OCI-LY1 (cell line): ENCODE measurements around the gene LETMD1.
"Not testable (repeated sequence)": the region's sequence is repeated elsewhere in the genome, so short reads cannot be mapped to it uniquely, and the experiment has no call there.

ENCODE experiments used
- H2AFZ ChIP-seq: fragments of 200-600 bp; sonication (generic), shearing (Covaris generic); 2 replicates; pipeline ENCODE4 v1.6.0; 2014; ENCODE audit warnings: antibody characterized with exemption, mild to moderate bottlenecking, low read length
- H3F3A ChIP-seq: fragments of 200-600 bp; sonication (generic), shearing (Covaris generic); 2 replicates; pipeline ENCODE4 v1.6.0; 2014; ENCODE audit warnings: mild to moderate bottlenecking, antibody characterized with exemption, low read length, moderate library complexity; ENCODE audit not compliant: insufficient read depth
- H3K27ac ChIP-seq: fragments of 200-600 bp; sonication (generic); 2 replicates; pipeline ENCODE4 v1.5.1; 2014; ENCODE audit warnings: low read length, mixed run types, mild to moderate bottlenecking, low read depth; ENCODE audit not compliant: poor library complexity, severe bottlenecking
- H3K27me3 ChIP-seq: fragments of 200-600 bp; sonication (generic); 2 replicates; pipeline ENCODE4 v1.6.0; 2014; ENCODE audit warnings: antibody characterized with exemption, mild to moderate bottlenecking, low read length, moderate library complexity; ENCODE audit not compliant: insufficient read depth
- H3K36me3 ChIP-seq: fragments of 200-600 bp; sonication (generic); 2 replicates; pipeline ENCODE4 v1.6.1; 2014; ENCODE audit warnings: mild to moderate bottlenecking, antibody characterized with exemption, low read length, moderate library complexity, mixed read lengths; ENCODE audit not compliant: insufficient read depth
- H3K4me1 ChIP-seq: fragments of 200-600 bp; sonication (generic); 2 replicates; pipeline ENCODE4 v1.5.1; 2014; ENCODE audit warnings: mild to moderate bottlenecking, low read length, moderate library complexity; ENCODE audit not compliant: insufficient read depth, severe bottlenecking
- H3K4me2 ChIP-seq: fragments of 200-600 bp; sonication (generic), shearing (Covaris generic); 2 replicates; pipeline ENCODE4 v1.6.1; 2014; ENCODE audit warnings: low read length
- H3K4me3 ChIP-seq: fragments of 200-600 bp; sonication (generic); 2 replicates; pipeline ENCODE4 v1.5.1; 2014; ENCODE audit warnings: low read length, low read depth, mild to moderate bottlenecking, mixed read lengths; ENCODE audit not compliant: poor library complexity, severe bottlenecking
- H3K79me2 ChIP-seq: fragments of 200-600 bp; shearing (Covaris generic); 2 replicates; pipeline ENCODE4 v1.6.1; 2016; ENCODE audit warnings: mixed run types, low read length, mixed read lengths; ENCODE audit not compliant: insufficient read depth
- H3K9ac ChIP-seq: fragments of 200-600 bp; sonication (generic), shearing (Covaris generic); 2 replicates; pipeline ENCODE4 v1.6.1; 2014; ENCODE audit warnings: mild to moderate bottlenecking, low read length, mixed read lengths
- H3K9me2 ChIP-seq: fragments of 200-600 bp; sonication (generic), shearing (Covaris generic); 2 replicates; pipeline ENCODE4 v1.6.1; 2014; ENCODE audit warnings: low read depth, mild to moderate bottlenecking, low read length, mixed read lengths
- H3K9me3 ChIP-seq: fragments of 200-600 bp; shearing (Covaris generic); 2 replicates; pipeline ENCODE4 v1.6.1; 2014; ENCODE audit warnings: low read length, mixed read lengths
- H4K20me1 ChIP-seq: fragments of 200-600 bp; sonication (generic), shearing (Covaris generic); 2 replicates; pipeline ENCODE4 v1.6.0; 2016; ENCODE audit warnings: mild to moderate bottlenecking, low read length; ENCODE audit not compliant: insufficient read depth
- EZH2 ChIP-seq: fragments of 200-600 bp; sonication (generic), shearing (Covaris generic); IDR thresholded peaks from 2 replicates; pipeline ENCODE4 v1.8.0; 2017; ENCODE audit warnings: borderline replicate concordance, mixed run types, mild to moderate bottlenecking, antibody characterized with exemption, low read length, moderate library complexity, mixed read lengths
- TF ChIP-seq, protein P1 (sequence below): fragments of 200-600 bp; sonication (generic), shearing (Covaris generic); IDR thresholded peaks from 2 replicates; pipeline ENCODE4 v1.5.1; 2017; ENCODE audit warnings: mild to moderate bottlenecking, antibody characterized with exemption, low read length, moderate library complexity, mixed read lengths

LETMD1 gene

GRCh38 chr12:51011955-51012354 is 36.2 kb upstream of the LETMD1 start:
- Histone ChIP-seq H2AFZ (no peak overlapping the region), H3K27ac (no peak overlapping the region), H3K27me3 (no peaks in the 10 kb centered on the region), H3K9me2 (no peaks in the 10 kb centered on the region), H3K4me2 (no peak overlapping the region), H3K9me3 (no peaks in the 10 kb centered on the region), H3K4me1 (peaks cover 13% of the 10 kb centered on the region), H3F3A (no peaks in the 10 kb centered on the region), H3K4me3 (no peak overlapping the region), H3K9ac (no peak overlapping the region), H3K79me2 (peaks cover 17% of the 10 kb centered on the region), H4K20me1 (no peaks in the 10 kb centered on the region), H3K36me3 (peaks cover 10% of the 10 kb centered on the region)
- TF ChIP-seq, protein P1, sequence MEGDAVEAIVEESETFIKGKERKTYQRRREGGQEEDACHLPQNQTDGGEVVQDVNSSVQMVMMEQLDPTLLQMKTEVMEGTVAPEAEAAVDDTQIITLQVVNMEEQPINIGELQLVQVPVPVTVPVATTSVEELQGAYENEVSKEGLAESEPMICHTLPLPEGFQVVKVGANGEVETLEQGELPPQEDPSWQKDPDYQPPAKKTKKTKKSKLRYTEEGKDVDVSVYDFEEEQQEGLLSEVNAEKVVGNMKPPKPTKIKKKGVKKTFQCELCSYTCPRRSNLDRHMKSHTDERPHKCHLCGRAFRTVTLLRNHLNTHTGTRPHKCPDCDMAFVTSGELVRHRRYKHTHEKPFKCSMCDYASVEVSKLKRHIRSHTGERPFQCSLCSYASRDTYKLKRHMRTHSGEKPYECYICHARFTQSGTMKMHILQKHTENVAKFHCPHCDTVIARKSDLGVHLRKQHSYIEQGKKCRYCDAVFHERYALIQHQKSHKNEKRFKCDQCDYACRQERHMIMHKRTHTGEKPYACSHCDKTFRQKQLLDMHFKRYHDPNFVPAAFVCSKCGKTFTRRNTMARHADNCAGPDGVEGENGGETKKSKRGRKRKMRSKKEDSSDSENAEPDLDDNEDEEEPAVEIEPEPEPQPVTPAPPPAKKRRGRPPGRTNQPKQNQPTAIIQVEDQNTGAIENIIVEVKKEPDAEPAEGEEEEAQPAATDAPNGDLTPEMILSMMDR, result no peak
- TF ChIP-seq EZH2, result no peak

DNA sequence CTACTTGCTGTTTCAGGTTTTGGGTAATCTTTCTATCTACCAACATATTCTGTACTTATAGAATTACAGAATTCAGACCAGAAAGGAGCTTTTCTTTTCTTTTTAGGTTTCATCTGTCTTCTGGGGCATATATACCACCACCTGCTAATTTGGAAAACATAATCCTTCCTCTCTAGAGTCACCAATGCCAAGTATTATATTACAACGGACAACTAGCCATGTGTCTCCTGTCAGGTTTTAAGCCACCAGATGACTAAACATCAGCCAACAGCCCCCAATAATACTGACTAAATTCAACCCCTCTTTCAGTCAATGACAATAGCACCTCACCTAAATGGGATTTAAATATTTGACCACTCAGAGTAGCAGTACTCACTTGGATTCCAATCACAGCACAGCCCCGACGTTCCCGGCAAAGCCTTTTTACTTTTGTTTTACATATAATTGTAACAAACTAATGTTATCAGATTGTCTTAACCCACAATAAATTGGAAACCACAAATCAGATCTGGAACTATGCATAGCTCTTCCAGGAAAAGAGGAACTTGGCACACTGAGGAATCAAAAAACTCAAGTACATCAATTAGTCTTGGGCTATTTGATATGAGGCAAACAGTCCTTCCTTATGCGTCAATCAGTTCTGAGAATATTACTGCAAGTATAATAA is 35.4 kb upstream of the LETMD1 start:
- no peak overlapping the region for H3K4me2 ChIP-seq
- no peak overlapping the region for H3K9ac ChIP-seq
- no peaks in the 10 kb centered on the region for H3K9me3 ChIP-seq
- no peak overlapping the region for H2AFZ ChIP-seq
- peaks cover 13% of the 10 kb centered on the region for H3K4me1 ChIP-seq
- no peaks in the 10 kb centered on the region for H3F3A ChIP-seq
- H3K79me2 ChIP-seq, result peaks cover 24% of the 10 kb centered on the region
- TF ChIP-seq, protein P1, result no peak
- TF ChIP-seq EZH2, result no peak
- H4K20me1 ChIP-seq, result no peaks in the 10 kb centered on the region
- no peak overlapping the region for H3K27ac ChIP-seq
- H3K36me3 ChIP-seq, result peaks cover 3% of the 10 kb centered on the region; the same call in 1 of the 2 replicates
- H3K9me2 ChIP-seq, result no peaks in the 10 kb centered on the region
- H3K27me3 ChIP-seq, result no peaks in the 10 kb centered on the region
- no peak overlapping the region for H3K4me3 ChIP-seq

DNA sequence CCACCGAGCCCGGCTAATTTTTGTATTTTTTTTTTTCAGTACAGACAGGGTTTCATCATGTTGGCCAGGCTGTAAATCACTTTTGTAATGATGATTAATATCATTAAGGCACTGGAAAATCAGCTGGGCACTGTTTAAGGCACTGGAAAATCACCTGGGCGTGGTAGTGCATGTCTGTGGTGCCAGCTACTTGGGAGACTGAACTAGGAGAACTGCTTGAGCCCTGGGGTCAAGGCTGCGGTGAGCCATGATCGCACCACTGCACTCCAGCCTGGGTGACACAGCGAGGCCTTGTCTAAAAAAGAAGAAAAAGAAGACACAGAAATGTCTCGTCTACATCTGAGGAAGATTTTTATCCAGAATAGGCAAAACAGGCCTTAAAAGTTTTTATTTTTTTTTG is 34.7 kb upstream of the LETMD1 start:
- Histone ChIP-seq H3K4me2 (no peak overlapping the region), H3K9ac (no peak overlapping the region), H3K4me3 (no peak overlapping the region), H3K9me3 (no peaks in the 10 kb centered on the region), H3K27me3 (no peaks in the 10 kb centered on the region), H3K4me1 (peaks cover 12% of the 10 kb centered on the region), H3F3A (no peaks in the 10 kb centered on the region), H2AFZ (no peak overlapping the region), H3K36me3 (peaks cover under 1% of the 10 kb centered on the region; the same call in 1 of the 2 replicates), H3K9me2 (no peaks in the 10 kb centered on the region), H3K79me2 (peaks cover 27% of the 10 kb centered on the region), H4K20me1 (no peaks in the 10 kb centered on the region), H3K27ac (no peak overlapping the region)
- no peak for TF ChIP-seq EZH2
- TF ChIP-seq, protein P1, result no peak

DNA sequence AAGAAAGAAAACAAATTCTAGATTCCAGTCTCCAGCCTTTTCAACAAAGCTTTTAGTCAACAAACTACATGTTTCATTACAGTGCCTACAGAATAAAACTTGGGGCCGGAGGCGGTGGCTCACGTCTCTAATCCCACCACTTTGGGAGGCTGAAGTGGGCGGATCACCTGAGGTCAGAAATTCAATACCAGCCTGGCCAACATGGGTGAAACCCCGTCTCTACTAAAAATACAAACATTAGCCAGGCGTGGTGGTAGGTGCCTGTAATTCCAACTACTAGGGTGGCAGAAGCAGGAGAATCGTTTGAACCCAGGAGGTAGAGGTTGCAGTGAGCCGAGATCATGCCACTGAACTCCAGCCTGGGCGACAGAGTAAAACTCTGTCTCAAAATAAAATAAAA is 33.7 kb upstream of the LETMD1 start:
- H3K79me2 ChIP-seq, result peaks cover 36% of the 10 kb centered on the region
- not testable (repeated sequence) for H3K4me1 ChIP-seq, H2AFZ ChIP-seq, H4K20me1 ChIP-seq, H3F3A ChIP-seq, H3K36me3 ChIP-seq, H3K9me3 ChIP-seq, H3K4me3 ChIP-seq, H3K9ac ChIP-seq, H3K27ac ChIP-seq, H3K27me3 ChIP-seq, H3K9me2 ChIP-seq, H3K4me2 ChIP-seq
